NCI-H524 treated with DMSO at 0.1 percent for 48 hours (cell line): ENCODE results near the gene MAP3K2.

Experiments
- DNase-seq: peaks from one replicate; lab custom pipeline; 2025; lab: John Stamatoyannopoulos, UW

Gene MAP3K2

GRCh38 chr2:127387655-127388422 is at the start of gene MAP3K2:
MAP3K2 (minus strand) TSS chr2:127387975; CDS start chr2:127343129, 44,846 bp downstream.
- DNase-seq = peak; percentile 16

- DNase-seq = no peak
Measured at GRCh38 chr2:127437056-127437455, 49.3 kb upstream of the MAP3K2 start.

GRCh38 chr2:127434515-127434914 is 46.7 kb upstream of the MAP3K2 start:
- no peak for DNase-seq

- DNase-seq = no peak
Measured at GRCh38 chr2:127431408-127432023, 43.7 kb upstream of the MAP3K2 start.

GRCh38 chr2:127429844-127430425 is 42.2 kb upstream of the MAP3K2 start:
- DNase-seq = no peak

- no peak for DNase-seq
Measured at GRCh38 chr2:127429291-127429690, 41.5 kb upstream of the MAP3K2 start.

GRCh38 chr2:127428815-127429109 is 41.0 kb upstream of the MAP3K2 start:
- no peak for DNase-seq

GRCh38 chr2:127428057-127428814 is 40.5 kb upstream of the MAP3K2 start:
- no peak for DNase-seq

GRCh38 chr2:127427376-127428056 is 39.7 kb upstream of the MAP3K2 start:
- no peak for DNase-seq

- DNase-seq = no peak
Measured at GRCh38 chr2:127426501-127427354, 39.0 kb upstream of the MAP3K2 start.

- DNase-seq = no peak
Measured at GRCh38 chr2:127425540-127426490, 38.0 kb upstream of the MAP3K2 start.

GRCh38 chr2:127424598-127425520 is 37.1 kb upstream of the MAP3K2 start:
- no peak for DNase-seq

GRCh38 chr2:127423880-127424279 is 36.1 kb upstream of the MAP3K2 start:
- DNase-seq = no peak

GRCh38 chr2:127423478-127423843 is 35.7 kb upstream of the MAP3K2 start:
- no peak for DNase-seq

GRCh38 chr2:127422559-127423477 is 35.0 kb upstream of the MAP3K2 start:
- DNase-seq = no peak

- DNase-seq = no peak
Measured at GRCh38 chr2:127421871-127422558, 34.2 kb upstream of the MAP3K2 start.

- DNase-seq = no peak
Measured at GRCh38 chr2:127421116-127421800, 33.5 kb upstream of the MAP3K2 start.
